ENCODE data around the gene ATP2C2.
A peak's percentile ranks its signal among the peaks of the same experiment; 100 is the strongest.
"Not testable (repeated sequence)": the region's sequence is repeated elsewhere in the genome, so short reads cannot be mapped to it uniquely, and the experiment has no call there.

The ATP2C2 gene, protein sequence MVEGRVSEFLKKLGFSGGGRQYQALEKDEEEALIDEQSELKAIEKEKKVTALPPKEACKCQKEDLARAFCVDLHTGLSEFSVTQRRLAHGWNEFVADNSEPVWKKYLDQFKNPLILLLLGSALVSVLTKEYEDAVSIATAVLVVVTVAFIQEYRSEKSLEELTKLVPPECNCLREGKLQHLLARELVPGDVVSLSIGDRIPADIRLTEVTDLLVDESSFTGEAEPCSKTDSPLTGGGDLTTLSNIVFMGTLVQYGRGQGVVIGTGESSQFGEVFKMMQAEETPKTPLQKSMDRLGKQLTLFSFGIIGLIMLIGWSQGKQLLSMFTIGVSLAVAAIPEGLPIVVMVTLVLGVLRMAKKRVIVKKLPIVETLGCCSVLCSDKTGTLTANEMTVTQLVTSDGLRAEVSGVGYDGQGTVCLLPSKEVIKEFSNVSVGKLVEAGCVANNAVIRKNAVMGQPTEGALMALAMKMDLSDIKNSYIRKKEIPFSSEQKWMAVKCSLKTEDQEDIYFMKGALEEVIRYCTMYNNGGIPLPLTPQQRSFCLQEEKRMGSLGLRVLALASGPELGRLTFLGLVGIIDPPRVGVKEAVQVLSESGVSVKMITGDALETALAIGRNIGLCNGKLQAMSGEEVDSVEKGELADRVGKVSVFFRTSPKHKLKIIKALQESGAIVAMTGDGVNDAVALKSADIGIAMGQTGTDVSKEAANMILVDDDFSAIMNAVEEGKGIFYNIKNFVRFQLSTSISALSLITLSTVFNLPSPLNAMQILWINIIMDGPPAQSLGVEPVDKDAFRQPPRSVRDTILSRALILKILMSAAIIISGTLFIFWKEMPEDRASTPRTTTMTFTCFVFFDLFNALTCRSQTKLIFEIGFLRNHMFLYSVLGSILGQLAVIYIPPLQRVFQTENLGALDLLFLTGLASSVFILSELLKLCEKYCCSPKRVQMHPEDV

DNA sequence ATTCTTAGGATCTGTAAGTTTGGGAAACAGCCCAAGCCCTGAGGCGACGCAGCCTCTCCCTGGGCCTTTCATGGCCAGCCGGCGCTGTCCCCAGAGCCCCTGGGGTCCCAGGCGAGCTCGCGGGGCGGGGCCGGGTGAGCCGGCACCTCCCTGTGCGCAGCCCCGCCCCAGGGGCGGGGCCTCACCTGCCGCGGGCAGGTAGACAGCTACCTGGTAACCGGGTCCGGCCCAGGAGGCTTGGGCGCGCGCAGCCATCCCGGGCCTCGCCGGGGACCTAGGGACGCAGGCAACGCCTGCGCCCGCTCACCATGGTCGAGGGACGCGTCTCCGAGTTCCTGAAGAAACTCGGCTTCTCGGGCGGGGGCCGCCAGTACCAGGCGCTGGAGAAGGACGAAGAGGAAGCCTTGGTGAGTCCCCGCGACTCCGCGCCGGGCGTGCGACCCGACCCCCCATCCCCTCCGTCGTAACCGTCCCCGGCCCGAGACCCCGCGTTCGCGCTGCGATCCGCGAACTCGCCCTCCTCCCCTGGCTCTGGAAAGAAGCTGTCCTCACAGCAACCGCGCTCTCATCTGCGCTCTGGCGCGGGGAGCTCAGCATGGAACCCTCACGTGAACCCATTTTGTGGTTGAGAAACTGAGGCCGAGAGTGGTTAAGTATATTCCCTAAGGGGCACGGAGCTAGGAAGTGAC is at the start of gene ATP2C2:
TSS of gene ATP2C2 (plus strand) at position 231 of the 689 bp plus-strand sequence. CDS start at position 309, 78 bp downstream.
- DNase-seq = peak; percentile 43

DNA sequence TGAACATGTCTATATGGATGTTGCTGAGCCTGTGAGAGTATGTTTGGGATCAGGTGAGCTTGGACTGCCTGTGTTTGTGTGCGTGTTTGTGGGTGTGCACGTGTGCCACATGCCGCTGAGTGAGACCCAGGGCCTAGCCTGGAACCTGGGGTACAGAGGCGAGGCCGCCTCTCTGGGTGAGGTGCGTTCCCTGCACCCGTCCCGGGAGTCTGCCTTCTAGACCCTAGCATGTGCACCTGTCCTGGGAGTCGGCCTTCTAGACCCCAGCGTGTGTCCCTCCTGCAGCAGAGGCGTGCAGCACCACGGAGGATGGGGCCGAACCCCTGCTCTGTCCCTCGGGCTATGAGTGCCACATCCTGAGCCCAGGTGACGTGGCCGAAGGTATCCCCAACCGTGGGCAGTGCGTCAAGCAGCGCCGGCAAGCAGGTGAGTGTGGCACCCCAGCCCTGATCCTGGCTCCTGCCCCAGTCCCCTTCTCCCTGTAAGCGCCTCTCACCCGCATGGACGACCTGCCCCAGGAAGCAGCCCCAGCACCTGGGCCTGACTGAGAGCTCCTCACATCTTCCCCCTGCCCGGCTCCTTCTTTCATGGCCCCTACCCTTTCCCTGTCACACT is 49.1 kb upstream of the ATP2C2 start:
- no peak for DNase-seq

DNA sequence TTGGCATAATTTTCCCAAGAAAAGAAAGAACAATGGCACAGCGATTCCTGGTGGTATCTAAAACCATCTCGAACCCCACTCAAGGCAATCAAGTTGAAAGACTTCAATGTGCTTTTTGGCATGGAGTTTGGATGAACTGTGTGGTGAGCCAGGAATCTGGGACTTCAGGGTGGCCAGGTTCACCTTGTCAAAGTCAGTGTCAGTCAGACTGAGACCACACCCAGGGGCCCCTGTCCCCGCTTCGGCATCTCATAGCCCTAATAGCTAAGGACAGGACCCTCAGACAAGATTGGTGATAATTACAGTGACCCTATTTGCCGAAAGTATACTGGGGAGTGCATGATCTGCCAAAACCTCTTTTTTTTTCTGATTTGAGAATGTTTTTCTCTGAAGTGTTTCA is 47.8 kb upstream of the ATP2C2 start:
- DNase-seq = no peak

DNA sequence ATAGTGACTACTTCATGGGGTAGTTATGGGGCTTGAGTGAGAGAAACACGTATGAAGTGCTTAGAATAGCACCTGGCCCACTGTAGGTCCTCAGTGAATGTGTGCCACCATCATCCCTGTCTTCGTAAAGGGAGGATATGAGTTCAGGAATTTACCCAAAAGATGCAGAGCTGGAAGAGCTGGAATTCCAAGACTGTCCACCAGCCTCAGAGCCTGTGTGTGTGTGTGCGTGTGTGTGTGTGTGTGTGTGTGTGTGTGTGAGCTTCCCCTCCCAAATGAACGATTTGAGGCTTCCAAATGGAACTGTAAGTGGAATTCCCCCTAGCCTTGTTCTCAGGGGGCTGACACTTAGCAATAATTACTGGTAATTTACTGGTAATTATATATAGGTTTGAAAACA is 46.4 kb upstream of the ATP2C2 start:
- DNase-seq = no peak

DNA sequence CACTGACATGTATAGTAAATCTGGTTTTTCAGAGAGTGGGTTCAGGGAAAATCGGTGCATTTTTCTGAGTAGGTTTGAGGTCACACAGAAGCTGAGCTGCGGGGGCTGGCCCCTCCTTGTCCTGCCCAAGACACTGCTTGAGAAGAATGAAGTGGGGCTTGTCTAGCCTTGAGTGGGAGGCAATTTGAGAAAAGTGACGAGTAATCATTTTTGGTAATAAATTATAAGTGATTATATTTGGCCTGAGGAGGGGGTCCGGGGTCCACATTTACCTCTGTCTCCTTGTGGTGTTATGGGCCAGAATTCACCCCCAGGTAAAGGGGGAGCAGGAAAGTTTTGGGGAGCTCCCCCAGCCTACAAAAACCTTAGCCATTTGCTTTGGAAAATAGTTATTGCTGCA is 45.6 kb upstream of the ATP2C2 start:
- DNase-seq = no peak

DNA sequence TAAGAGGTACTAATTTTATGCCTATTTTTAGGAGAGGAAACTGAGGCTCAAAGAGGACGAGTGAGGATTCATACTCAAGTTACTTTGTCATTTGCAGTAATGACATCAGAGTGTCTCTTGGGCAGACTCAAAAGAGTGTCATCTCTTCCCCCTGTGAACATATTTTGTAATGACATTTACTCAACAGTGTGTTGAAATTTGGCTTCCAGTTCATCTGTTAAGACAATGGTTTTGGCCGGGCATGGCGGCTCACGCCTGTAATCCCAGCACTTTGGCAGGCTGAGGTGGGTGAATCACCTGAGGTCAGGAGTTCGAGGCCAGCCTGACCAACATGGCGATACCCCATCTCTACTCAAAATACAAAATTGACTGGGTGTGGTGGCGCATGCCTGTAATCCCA is 44.7 kb upstream of the ATP2C2 start:
- DNase-seq = no peak

DNA sequence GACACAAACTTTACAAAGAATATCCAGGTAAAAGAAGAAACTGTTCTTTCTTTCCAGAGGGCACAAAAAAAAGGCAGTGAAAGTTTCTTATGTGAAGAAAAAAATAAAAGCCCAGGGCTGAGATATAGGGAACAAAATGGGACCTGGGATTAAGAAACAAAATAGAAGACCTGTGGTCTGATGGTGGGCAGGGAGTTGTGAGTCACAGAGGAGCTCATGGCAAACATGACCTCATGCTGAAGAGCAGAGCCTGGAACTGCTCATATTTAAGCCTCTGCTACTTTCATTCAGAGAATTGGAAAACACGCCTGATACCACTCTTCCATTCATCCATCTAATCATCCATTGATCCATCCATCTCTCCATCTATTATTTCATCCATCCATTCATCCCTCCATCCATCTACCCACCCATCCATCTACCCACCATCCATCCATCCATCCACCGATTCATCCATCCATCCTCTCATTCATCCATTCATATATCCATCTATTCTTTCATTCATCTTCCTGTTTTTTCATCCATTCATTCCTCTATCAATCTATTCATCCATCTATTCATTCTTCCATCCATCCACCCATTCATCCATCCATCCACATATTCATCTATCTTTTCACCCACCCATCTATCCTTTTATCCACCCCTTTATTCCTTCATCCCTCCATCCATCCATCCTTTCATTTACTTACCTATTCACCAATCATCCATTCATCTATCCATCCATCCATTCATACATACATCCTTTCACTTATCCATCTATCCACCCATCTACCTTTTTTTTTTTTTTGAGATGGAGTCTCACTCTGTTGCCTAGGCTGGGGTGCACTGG is 43.7 kb upstream of the ATP2C2 start:
- DNase-seq = no peak

DNA sequence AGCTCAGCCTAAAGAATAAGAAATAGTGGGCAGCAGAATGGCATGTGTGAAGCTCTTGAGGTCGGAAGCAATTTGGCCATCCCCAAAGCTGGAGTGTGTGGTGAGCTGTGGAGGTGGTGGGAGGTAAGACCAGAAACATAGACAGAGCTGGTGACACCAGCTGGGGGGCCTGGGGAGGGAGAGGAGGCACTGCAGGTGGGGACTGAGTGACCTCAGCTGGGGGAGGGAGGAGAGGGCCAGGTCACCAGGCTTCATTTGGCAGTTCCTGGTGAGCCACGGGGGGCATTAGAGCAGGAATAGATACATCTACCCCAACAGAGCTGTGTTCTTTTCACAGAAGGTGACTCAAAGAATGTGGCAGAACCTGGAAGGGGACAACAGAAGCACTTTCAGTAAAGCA is 41.8 kb upstream of the ATP2C2 start:
- no peak for DNase-seq

DNA sequence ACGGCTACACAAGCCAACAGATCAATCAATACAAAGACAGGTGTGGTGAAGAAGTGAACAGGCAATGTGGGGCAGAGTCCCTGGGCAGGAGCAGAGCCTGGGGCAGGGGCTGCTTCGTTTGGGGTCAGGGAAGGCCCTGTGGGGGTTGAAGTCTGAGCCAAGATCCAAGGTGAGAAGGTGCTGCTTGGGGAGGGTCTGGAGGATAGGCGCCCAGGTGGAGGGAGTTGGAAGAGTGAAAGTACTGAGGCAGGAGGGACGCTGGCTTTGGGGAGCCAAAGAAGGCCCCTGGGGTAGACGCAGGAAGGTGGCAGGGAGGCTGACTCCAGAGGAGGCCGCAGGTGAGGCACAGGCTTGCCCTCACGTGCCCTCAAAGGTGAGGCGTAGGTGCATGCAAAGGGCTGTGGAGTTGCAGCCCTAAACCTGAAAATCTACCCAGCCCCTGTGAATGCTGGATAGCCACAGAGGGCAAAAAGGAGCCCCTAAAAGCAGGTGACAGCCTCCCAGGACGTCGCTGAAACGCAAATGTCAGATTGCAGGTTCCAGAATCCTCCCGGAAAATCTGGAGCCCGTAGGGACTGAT is 40.3 kb upstream of the ATP2C2 start:
- DNase-seq = no peak

DNA sequence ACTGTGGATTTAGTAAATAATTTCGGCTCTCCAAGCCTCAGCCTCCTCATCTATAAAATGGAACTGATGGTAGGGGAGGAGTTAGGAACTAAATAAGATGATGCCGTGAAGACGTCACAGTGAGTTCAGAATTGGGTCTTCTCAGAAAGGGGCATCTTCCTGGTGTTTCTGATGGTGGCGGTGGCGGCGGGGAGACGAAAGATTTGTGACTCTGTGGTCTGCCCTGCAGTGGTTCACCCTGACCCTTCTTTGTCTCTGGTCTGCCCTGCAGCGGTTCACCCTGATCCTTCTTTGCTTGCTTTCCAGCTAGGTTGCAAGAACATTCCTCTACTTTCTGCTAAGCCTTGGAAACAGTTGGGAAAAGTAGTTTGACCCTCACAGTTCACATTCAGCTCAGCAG is 39.3 kb upstream of the ATP2C2 start:
- DNase-seq = no peak

DNA sequence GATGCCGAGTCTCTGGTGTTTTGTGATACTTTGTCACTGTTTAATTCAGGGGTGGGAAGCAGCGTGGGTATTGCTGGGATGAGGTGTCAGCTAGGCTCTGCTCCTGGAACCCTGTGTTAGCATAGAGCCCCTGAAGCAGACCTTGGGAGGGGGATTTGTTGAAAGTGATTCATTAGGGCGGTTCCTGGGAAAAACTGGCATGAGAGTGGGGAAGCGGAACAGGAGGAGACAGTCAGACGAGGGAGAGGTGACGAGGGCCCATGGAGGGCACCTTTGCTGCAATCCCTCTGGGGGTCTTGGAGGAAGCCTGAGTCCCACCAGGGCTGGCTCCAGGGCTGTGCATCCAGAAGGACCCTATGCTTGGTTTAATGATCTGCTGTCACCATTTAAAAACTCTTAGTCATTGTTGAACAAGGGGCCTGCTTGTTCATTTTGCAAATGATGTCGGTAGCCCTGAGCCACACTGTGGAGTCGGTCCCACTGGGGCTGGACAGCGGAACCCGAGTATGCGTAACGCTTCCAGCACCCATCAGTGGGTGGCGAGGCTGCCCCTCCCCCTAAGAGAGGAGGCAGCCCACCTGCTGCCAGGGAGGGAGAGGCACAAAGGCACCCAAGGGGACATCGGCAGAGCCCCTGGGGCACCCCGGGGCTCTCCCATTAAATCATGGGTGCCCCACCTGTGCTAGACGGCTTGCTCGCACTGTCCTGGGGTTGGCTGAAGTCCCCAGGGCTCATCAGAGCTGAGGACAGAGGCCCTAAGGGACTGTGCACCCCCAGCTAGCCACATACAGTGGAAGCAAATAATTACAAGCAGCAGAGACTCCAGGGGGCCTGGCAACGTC is 38.3 kb upstream of the ATP2C2 start:
- DNase-seq = no peak

DNA sequence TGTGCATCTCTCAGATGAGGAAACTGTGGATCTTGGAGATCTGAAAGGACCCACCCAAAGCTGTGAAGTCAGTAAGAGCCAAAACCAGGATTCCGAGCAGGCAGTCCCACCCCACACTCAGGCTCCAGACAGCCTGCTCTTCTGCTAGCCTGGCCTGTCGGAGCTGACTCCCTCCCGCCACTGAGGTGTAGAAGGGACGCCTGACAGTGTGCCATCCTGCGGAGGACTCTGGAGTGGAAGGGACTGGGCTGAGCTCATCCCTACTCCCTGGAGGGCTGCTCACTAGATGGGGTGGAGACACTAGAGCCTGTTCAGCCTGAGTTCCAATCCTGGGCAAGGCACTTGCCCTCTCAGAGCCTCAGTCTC is 37.7 kb upstream of the ATP2C2 start:
- no peak for DNase-seq

DNA sequence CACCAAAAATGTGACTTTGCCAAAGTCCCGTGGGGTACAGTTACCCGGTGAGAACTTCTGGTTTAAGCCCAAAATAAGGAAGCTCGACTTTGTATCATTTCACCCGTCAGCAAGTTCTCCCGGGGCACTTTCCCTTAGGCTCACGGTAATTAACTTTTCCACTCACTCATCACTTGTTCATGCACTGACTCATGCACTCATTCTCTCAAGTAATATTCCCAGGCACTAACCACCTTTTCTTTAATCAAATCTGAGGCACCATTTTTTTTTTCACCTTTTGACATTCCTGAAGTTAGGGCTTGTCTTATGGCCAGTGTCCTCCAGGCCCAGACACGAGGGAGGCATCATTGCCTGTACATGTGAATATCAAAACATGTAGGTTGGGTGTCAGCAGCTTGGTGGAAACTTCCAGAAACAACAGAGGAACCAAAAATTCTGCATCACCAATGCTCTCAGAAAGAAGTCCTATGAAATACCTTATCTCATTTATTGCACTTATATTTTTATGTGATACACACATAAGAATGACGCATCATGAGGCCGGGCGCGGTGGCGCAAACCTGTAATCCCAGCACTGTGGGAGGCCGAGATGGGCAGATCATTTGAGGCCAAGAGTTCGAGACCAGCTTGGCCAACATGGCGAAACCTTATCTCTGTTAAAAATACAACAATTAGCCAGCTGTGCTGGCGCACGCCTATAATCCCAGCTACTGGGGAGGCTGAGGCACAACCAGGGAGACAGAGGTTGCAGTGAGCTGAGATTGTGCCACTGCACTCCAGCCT is 36.1 kb upstream of the ATP2C2 start:
- DNase-seq = no peak

DNA sequence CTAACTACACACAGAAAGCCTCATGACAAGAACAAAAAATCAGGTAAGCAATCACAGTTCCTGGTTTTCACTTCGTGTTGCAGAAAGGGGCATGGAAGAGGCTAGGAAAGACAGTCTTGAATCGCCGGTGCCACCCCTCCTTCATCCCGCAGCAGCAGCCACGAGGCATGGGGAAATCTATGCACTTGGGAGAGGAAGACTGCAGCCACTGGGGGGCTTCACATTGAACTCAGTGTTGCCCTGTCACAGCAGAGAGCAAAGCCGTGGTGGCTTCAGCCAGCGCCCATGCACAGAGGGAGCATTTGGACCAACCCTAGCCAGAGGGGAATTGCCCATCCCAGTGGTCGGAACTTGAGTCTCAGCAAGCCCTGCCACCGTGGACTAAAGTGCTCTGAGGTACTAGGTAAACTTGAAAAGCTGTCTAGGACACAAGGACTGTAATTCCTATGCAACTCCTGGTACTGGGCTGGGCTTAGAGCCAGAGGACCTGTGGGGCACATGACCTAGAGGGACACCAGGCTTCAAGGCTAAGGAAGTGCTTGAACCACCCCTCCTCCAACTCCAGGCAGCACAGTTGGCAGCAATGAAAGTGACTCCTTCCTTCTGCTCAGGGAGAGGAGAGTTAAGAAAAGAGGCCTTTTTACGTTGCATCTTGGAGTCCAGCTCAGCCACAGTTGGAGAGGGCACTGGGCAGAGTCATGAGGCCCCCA is 35.2 kb upstream of the ATP2C2 start:
- peak; percentile 7 for DNase-seq

DNA sequence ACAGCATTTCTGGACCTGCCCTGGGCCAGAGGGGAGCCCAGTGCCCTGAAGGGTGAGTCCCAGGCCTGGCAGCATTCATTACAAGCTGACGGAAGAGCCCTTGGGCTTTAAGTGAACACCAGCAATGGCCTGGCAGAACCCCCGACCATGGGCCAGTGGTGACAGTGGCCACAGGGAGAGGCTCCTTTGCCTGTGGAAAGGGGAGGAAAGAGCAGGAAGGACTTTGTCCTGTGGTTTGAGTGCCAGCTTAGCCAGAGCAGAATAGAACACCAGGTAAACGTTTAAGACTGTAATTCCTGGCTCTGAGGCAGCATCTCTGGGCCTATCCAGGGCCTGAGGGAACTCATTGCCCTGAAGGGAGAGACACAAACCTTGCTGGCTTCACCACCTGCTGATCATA is 34.3 kb upstream of the ATP2C2 start:
- no peak for DNase-seq

DNA sequence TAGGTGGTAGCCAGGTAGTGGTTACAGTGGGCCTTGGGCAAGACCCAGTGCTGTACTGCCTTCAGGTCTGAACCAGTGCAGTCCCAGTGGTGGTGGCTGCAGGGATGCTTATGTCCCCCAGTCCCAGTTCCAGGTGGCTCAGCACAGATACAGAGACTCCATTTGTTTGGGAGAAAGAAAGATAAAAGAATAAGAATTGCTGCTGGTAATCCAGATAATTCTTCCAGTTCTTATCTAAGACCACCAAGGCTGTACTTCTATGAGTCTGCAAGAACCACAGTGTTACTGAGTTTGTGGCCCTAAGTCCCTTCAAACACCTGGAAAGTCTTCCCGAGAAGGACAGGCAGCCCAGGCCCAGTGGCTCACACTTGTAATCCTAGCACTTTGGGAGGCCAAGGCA is 33.9 kb upstream of the ATP2C2 start:
- DNase-seq = no peak

DNA sequence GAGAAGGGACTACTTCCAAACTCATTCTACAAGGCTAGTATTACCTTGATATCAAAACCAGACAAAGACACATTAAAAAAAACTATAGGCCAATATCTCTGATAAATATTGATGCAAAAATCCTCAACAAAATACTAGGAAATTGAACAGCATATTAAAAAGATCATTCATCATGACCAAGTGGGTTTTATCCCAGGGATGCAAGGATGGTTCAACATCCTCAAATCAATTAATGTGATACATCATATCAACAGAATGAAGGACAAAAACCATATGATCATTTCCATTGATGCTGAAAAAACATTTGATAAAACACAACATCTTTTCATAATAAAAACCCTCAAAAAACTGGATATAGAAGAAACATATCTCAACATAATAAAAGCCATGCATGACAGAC is 31.1 kb upstream of the ATP2C2 start:
- DNase-seq = not testable (repeated sequence)

DNA sequence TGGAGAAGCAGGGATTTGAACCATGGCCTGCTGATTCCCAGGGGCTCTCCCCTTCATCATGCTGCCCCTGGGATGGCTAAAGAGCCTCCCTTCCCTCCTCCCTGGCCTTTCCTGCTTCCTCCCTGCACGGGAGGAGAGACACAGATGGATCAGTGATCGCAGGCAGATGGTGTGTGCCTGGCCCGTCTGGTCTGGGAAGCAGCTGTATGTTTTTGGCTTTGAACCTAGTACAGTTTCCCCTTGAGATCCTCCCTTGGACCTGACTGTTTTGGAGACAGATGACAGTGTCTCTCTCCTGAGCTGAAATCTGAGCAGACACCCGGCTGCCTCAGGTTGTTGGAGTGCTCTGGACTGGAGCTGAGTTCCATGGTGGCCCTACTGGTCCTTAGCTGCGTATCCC is 29.0 kb upstream of the ATP2C2 start:
- no peak for DNase-seq

DNA sequence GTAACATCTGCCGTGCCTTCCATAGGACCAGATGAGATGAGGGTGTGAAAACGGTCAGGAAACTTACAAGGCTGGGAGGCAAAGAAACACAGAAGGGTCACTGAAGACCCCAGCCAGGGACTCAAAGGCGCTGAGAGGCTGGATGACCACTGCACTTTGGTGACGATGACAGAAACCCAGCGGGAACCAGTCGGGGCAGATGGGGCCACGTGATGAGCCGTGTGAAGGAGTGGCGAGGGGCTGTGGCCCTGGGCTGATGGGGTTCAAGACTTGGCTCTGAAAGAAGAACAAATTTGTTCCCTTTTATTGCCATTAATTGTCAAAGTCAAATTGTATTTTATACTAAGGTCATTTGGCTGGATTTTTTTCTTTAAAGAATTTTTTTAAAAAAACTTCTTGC is 28.6 kb upstream of the ATP2C2 start:
- DNase-seq = no peak
